GM12872 (cell line): Measurements from ENCODE around the gene STK26.
A peak's percentile ranks its signal among the peaks of the same experiment; 100 is the strongest.

Source experiments
- TF ChIP-seq, protein P1 (sequence below): IDR thresholded peaks from 3 replicates; pipeline ENCODE4 v1.5.1; 2011; ENCODE audit warnings: low read depth, mild to moderate bottlenecking, low read length, moderate library complexity; ENCODE audit not compliant: insufficient read depth

Gene STK26

GRCh38 chrX:132086672-132087071 is 63.6 kb downstream of the STK26 start:
- TF ChIP-seq, protein P1, sequence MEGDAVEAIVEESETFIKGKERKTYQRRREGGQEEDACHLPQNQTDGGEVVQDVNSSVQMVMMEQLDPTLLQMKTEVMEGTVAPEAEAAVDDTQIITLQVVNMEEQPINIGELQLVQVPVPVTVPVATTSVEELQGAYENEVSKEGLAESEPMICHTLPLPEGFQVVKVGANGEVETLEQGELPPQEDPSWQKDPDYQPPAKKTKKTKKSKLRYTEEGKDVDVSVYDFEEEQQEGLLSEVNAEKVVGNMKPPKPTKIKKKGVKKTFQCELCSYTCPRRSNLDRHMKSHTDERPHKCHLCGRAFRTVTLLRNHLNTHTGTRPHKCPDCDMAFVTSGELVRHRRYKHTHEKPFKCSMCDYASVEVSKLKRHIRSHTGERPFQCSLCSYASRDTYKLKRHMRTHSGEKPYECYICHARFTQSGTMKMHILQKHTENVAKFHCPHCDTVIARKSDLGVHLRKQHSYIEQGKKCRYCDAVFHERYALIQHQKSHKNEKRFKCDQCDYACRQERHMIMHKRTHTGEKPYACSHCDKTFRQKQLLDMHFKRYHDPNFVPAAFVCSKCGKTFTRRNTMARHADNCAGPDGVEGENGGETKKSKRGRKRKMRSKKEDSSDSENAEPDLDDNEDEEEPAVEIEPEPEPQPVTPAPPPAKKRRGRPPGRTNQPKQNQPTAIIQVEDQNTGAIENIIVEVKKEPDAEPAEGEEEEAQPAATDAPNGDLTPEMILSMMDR: no peak

GRCh38 chrX:132088864-132089263 is 65.8 kb downstream of the STK26 start:
- TF ChIP-seq, protein P1: no peak

DNA sequence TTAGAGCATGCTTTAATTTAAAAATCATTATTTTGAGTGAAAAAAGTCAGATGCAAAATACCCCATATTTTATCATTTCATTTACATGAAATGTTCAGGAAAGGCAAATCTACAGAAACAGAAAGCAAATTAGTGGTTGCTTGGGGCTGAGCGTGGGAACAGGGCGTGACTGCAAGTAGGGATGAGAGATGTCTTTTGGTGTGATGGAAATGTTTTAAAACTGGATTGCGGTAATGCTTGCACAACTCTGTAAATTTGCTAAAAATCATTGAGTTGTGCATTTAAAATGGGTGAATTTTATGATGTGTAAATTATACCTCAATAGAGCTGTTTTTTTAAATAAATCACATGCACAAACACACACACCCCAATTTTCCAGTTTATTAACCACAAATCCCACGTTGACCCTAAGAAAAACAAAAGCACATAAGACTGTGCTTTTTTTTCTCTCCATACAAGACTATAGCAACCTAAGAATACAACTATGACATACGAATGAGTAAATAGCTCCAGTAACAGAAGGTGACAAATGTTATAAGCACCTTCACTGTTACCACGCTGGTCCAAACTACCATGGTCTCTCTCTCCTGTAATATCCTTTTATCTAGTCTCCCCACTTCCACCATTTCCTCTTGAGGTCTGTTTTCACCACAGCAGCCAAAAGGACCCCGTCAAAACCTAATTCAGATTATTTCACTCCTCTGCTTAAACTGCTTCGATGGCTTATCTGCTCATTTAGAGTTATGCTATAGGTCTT is 67.5 kb downstream of the STK26 start:
- TF ChIP-seq, protein P1: no peak

GRCh38 chrX:132092439-132093065 is 69.5 kb downstream of the STK26 start:
- TF ChIP-seq, protein P1: peak; percentile 75

- TF ChIP-seq, protein P1: no peak
These were observed 70.2 kb downstream of the STK26 start for GRCh38 chrX:132093239-132093860.

DNA sequence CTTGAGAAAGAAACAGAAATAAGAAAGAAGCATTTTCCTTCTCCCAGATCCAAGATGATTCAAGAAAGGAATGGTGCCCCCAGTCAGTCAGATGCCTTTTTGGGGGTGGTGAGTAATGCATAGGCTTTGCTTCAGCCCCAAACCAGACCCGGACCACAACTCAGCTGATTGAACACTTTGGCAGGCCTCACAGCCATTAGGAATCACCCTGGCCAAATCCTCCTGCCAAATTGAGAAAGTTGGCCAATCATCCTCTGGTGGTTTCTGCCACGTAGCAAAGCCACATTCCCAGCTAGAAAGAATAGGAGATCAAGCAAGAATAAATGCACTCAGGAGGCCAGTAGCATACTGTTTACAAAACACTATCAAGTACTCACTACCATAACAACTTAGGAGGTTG is 71.1 kb downstream of the STK26 start:
- TF ChIP-seq, protein P1: no peak

DNA sequence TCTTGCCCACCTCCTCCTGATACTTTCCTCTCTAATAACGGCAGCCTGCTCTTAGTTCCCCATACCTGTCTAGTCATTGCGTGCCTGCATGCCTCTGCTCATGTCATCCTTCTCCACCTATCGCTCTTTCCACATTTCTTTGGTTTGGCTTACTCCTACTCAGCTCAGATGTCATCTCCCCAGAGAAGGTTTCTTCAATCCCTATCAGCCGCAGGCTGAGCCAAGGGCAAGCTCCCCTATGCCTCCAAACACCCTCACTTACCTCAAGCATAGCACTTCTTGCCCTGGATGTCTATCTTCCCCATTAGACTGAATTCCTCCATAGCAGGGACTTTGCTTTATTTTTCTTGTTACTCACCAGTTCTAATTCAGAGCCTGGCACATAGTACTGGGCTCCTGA is 78.1 kb downstream of the STK26 start:
- TF ChIP-seq, protein P1: no peak
